Placental pericyte (primary cell): ENCODE data around the gene TDO2. TPM values are rescaled to one million over a fixed set of nuclear protein-coding genes. Genes with fewer than 3 reads are reported as not detected.

ENCODE experiments used
- total RNA-seq: library from RNA; depleted of rRNA; stranded (reverse); fragments of >200 nt; gene quantifications from 2 replicates; pipeline ENCODE4 v1.2.3, GENCODE V29; 2012

TDO2 gene
- 8.3 and 12.3 TPM in 2 replicates for total RNA-seq

GRCh38 chr4:155903453-155903852 is at the start of gene TDO2:
Gene TDO2, plus strand, starts transcription at chr4:155903696. Its CDS starts 63 bp downstream, at chr4:155903759.

GRCh38 chr4:155866177-155866576 is 37.3 kb upstream of the TDO2 start, which contains the start of gene ASIC5:
Gene ASIC5, minus strand, starts transcription at chr4:155866277. Its CDS starts 51 bp downstream, at chr4:155866226.

GRCh38 chr4:155953151-155954117 is 49.9 kb downstream of the TDO2 start, which contains the start of gene CTSO:
Gene CTSO, minus strand, starts transcription at chr4:155953866. Its CDS starts 19 bp downstream, at chr4:155953847.

Other genes with a start within 250 kb of the TDO2 start
- 0.14 and 0.44 TPM in 2 replicates for gene GUCY1A1, start 236.8 kb upstream of the TDO2 start, total RNA-seq
- 0.86 and 3.1 TPM in 2 replicates for gene GUCY1B1, start 144.7 kb upstream of the TDO2 start, total RNA-seq
- gene ASIC5, start 37.4 kb upstream of the TDO2 start, total RNA-seq: not detected in 2 replicates
- gene CTSO, start 50.2 kb downstream of the TDO2 start, total RNA-seq: 10.3 and 12.3 TPM in 2 replicates